IMR-90 (cell line): ENCODE results near the gene COLGALT1. TPM values are rescaled to one million over a fixed set of nuclear protein-coding genes. Genes with fewer than 3 reads are reported as not detected.

Source experiments
- ATAC-seq: fragments of 200-7000 bp; cut with Tn5 transposase; 2 replicates; pipeline ENCODE4 v1.9.1; 2020; ENCODE audit warnings: low read depth, mild to moderate bottlenecking, moderate library complexity
- BruUV-seq: library from RNA; stranded (reverse); fragments of 400-500 nt; replicated peaks from 2 replicates; lab custom pipeline; 2021; lab: Mats Ljungman, UMichigan
- CTCF ChIA-PET: fragments of 300-600 bp; formaldehyde crosslinking; extraction: SDS; loops from one replicate; lab custom pipeline; 2021; ENCODE audit warnings: antibody characterized with exemption; lab: Yijun Ruan, JAX
- POLR2A ChIA-PET: fragments of 300-600 bp; sonication (Branson Sonifier 250); formaldehyde crosslinking; loops from one replicate; lab custom pipeline; 2022; ENCODE audit warnings: antibody characterized with exemption; ENCODE audit not compliant: unreplicated experiment; lab: Charles Lee
- DNase-seq: peaks from one replicate; pipeline ENCODE4 v3.0.0; 2013
- H2AFZ ChIP-seq: replicated peaks from 2 replicates; pipeline ENCODE3; 2013; ENCODE audit warnings: low read length, mild to moderate bottlenecking; ENCODE audit not compliant: poor library complexity
- H2AK5ac ChIP-seq: 2 replicates; pipeline ENCODE4 v1.6.1; 2013; ENCODE audit warnings: low read depth, low read length, inconsistent platforms
- H2AK9ac ChIP-seq: replicated peaks from 2 replicates; pipeline ENCODE3; 2013; ENCODE audit warnings: mild to moderate bottlenecking, low read depth, low read length, moderate library complexity; ENCODE audit not compliant: poor library complexity
- H2BK120ac ChIP-seq: 2 replicates; pipeline ENCODE4 v1.6.1; 2013; ENCODE audit warnings: low read depth, low read length, inconsistent platforms
- H2BK15ac ChIP-seq: 3 replicates; pipeline ENCODE4 v1.6.1; 2013; ENCODE audit warnings: low read depth, low read length, inconsistent platforms
- H2BK20ac ChIP-seq: 2 replicates; pipeline ENCODE4 v1.6.1; 2013; ENCODE audit warnings: low read depth, mild to moderate bottlenecking, inconsistent platforms, low read length, moderate library complexity
- H2BK5ac ChIP-seq: 2 replicates; pipeline ENCODE4 v1.6.1; 2013; ENCODE audit warnings: mild to moderate bottlenecking, low read depth, low read length, inconsistent platforms; ENCODE audit not compliant: poor library complexity, severe bottlenecking
- H3K14ac ChIP-seq: replicated peaks from 2 replicates; pipeline ENCODE4 v1.6.1; 2013; ENCODE audit warnings: low read depth, low read length, inconsistent platforms
- H3K18ac ChIP-seq: 2 replicates; pipeline ENCODE4 v1.6.1; 2013; ENCODE audit warnings: low read depth, low read length, control low read depth
- H3K23ac ChIP-seq: 2 replicates; pipeline ENCODE4 v1.6.1; 2013; ENCODE audit warnings: low read depth, low read length, inconsistent platforms
- H3K27ac ChIP-seq: 2 replicates; pipeline ENCODE4 v1.5.1; 2013; ENCODE audit warnings: mild to moderate bottlenecking, control low read depth, low read length; ENCODE audit not compliant: insufficient read depth
- H3K27me3 ChIP-seq: 2 replicates; pipeline ENCODE4 v1.6.1; 2013; ENCODE audit warnings: low read length; ENCODE audit not compliant: control insufficient read depth, insufficient read depth
- H3K36me3 ChIP-seq: 2 replicates; pipeline ENCODE4 v1.6.1; 2013; ENCODE audit warnings: low read length, mixed read lengths; ENCODE audit not compliant: control insufficient read depth, insufficient read depth
- H3K4ac ChIP-seq: 2 replicates; pipeline ENCODE4 v1.6.1; 2013; ENCODE audit warnings: low read depth, low read length, inconsistent platforms
- H3K4me1 ChIP-seq: 2 replicates; pipeline ENCODE4 v1.6.1; 2013; ENCODE audit warnings: low read length, mixed read lengths; ENCODE audit not compliant: control insufficient read depth, insufficient read depth
- H3K4me2 ChIP-seq: 2 replicates; pipeline ENCODE4 v1.6.1; 2013; ENCODE audit warnings: low read depth, mild to moderate bottlenecking, control low read depth, low read length, moderate library complexity
- H3K4me3 ChIP-seq: 2 replicates; pipeline ENCODE4 v1.5.1; 2013; ENCODE audit warnings: low read depth, mild to moderate bottlenecking, control low read depth, low read length, moderate library complexity; ENCODE audit not compliant: insufficient read depth
- H3K56ac ChIP-seq: 2 replicates; pipeline ENCODE4 v1.6.1; 2013; ENCODE audit warnings: low read length, inconsistent platforms; ENCODE audit not compliant: insufficient read depth; ENCODE audit errors: extremely low read depth
- H3K79me1 ChIP-seq, 2 experiments: 2 replicates each; pipeline ENCODE4 v1.6.1; 2013; ENCODE audit warnings: low read length in 2 of 2, inconsistent platforms in 1 of 2, low read depth in 1 of 2
- H3K9ac ChIP-seq: 2 replicates; pipeline ENCODE4 v1.6.1; 2013; ENCODE audit warnings: low read depth, low read length, control low read depth
- H3K9me1 ChIP-seq: 2 replicates; pipeline ENCODE4 v1.6.1; 2013; ENCODE audit warnings: low read length, inconsistent platforms; ENCODE audit not compliant: insufficient read depth
- H3K9me3 ChIP-seq: 2 replicates; pipeline ENCODE4 v1.6.1; 2013; ENCODE audit warnings: low read length; ENCODE audit not compliant: control insufficient read depth, insufficient read depth
- H4K20me1 ChIP-seq: 2 replicates; pipeline ENCODE4 v1.6.1; 2013; ENCODE audit warnings: low read length, inconsistent platforms; ENCODE audit not compliant: insufficient read depth
- H4K5ac ChIP-seq: 2 replicates; pipeline ENCODE4 v1.6.1; 2013; ENCODE audit warnings: mild to moderate bottlenecking, low read depth, low read length, control low read depth
- H4K8ac ChIP-seq, 2 experiments: 2 replicates each; pipeline ENCODE4 v1.6.1; 2013; ENCODE audit warnings: low read depth in 2 of 2, low read length in 2 of 2, control low read depth in 1 of 2, inconsistent platforms in 1 of 2
- H4K91ac ChIP-seq: 2 replicates; pipeline ENCODE4 v1.6.1; 2013; ENCODE audit warnings: low read depth, low read length, inconsistent platforms; ENCODE audit not compliant: insufficient read depth
- BHLHE40 ChIP-seq: fragments of 150-350 bp; IDR thresholded peaks from 2 replicates; pipeline ENCODE4 v1.6.1; 2016; ENCODE audit warnings: mild to moderate bottlenecking, low read depth, low read length
- CEBPB ChIP-seq: IDR thresholded peaks from 2 replicates; pipeline ENCODE4 v1.6.1; 2012; ENCODE audit warnings: low read depth, low read length, improper control_type of control experiment
- FOS ChIP-seq: fragments of 150-350 bp; IDR thresholded peaks from 2 replicates; pipeline ENCODE4 v1.6.1; 2016; ENCODE audit warnings: low read depth, low read length
- MAFK ChIP-seq: IDR thresholded peaks from 2 replicates; pipeline ENCODE4 v1.6.1; 2012; ENCODE audit warnings: low read depth, low read length, improper control_type of control experiment
- MAZ ChIP-seq: IDR thresholded peaks from 2 replicates; pipeline ENCODE4 v1.6.1; 2012; ENCODE audit warnings: low read depth, mild to moderate bottlenecking, low read length, improper control_type of control experiment, moderate library complexity, borderline replicate concordance
- MXI1 ChIP-seq: IDR thresholded peaks from 2 replicates; pipeline ENCODE4 v1.6.1; 2012; ENCODE audit warnings: low read depth, mild to moderate bottlenecking, low read length, moderate library complexity, borderline replicate concordance
- NFE2L2 ChIP-seq: fragments of 150-350 bp; IDR thresholded peaks from 2 replicates; pipeline ENCODE4 v1.6.1; 2016; ENCODE audit warnings: low read depth, mild to moderate bottlenecking, low read length
- POLR2A ChIP-seq: IDR thresholded peaks from 2 replicates; pipeline ENCODE4 v1.6.1; 2012; ENCODE audit warnings: mild to moderate bottlenecking, low read depth, low read length
- RAD21 ChIP-seq: IDR thresholded peaks from 2 replicates; pipeline ENCODE4 v1.6.1; 2012; ENCODE audit warnings: low read length, improper control_type of control experiment
- RCOR1 ChIP-seq: IDR thresholded peaks from 2 replicates; pipeline ENCODE4 v1.6.1; 2012; ENCODE audit warnings: mild to moderate bottlenecking, low read length, improper control_type of control experiment; ENCODE audit not compliant: insufficient replicate concordance
- RFX5 ChIP-seq: IDR thresholded peaks from 2 replicates; pipeline ENCODE4 v1.8.0; 2012; ENCODE audit warnings: low read depth, mild to moderate bottlenecking, low read length, moderate library complexity
- SMC3 ChIP-seq: fragments of 150-350 bp; IDR thresholded peaks from 2 replicates; pipeline ENCODE4 v1.6.1; 2016; ENCODE audit warnings: low read depth, mild to moderate bottlenecking, antibody characterized with exemption, low read length, moderate library complexity
- WGBS, 2 experiments: methylation state at CpG; one replicate each; pipeline versions ENCODE4 v1.1.5 to v1.1.7; 2013; ENCODE audit warnings: missing lambda C conversion rate in 2 of 2; ENCODE audit not compliant: insufficient read length in 1 of 2; ENCODE audit errors: extremely low coverage in 2 of 2; 5-methylcytosine and 5-hydroxymethylcytosine counted together
- dilution Hi-C: fragments of 300-500 bp; cut with HindIII; formaldehyde crosslinking; loops from one replicate; pipeline ENCODE4 v1.14.3; 2018; ENCODE audit warnings: low sequenced_read_pairs; ENCODE audit not compliant: unreplicated experiment
- in situ Hi-C: fragments of 300-500 bp; cut with MboI; formaldehyde crosslinking; loops from 3 replicates; pipeline ENCODE4 v1.14.3; 2019; ENCODE audit warnings: low sequenced_read_pairs, inconsistent platforms, mixed read lengths
- intact Hi-C: fragments of 100-400 bp; cut with micrococcal nuclease; formaldehyde crosslinking; loops from 2 replicates; pipeline ENCODE4 v1.10.0; 2022
- polyA plus RNA-seq, 3 experiments: library from polyadenylated mRNA; depleted of rRNA; stranded (reverse); fragments of >200 nt; gene quantifications; 2 replicates each; pipeline ENCODE4 v1.2.3, GENCODE V29; 2012; ENCODE audit warnings: low replicate concordance in 1 of 3
- total RNA-seq: library from RNA; depleted of rRNA; stranded (reverse); fragments of >200 nt; gene quantifications from 2 replicates; pipeline ENCODE4 v1.2.3, GENCODE V29; 2012
- TF ChIP-seq, protein P1 (sequence below): fragments of 150-350 bp; IDR thresholded peaks from 2 replicates; pipeline ENCODE4 v1.6.1; 2017; ENCODE audit warnings: mild to moderate bottlenecking, antibody characterized with exemption, low read length, low read depth
- TF ChIP-seq, protein P2 (sequence below): conservative IDR thresholded peaks from 2 replicates; pipeline ENCODE4 v1.5.1; 2012; ENCODE audit warnings: mild to moderate bottlenecking, low read depth, low read length, improper control_type of control experiment

The COLGALT1 gene
- total and polyA plus RNA-seq, 2 of the 4 experiments (the other 2 are of a cell fraction) = 77.1 to 117 TPM

DNA sequence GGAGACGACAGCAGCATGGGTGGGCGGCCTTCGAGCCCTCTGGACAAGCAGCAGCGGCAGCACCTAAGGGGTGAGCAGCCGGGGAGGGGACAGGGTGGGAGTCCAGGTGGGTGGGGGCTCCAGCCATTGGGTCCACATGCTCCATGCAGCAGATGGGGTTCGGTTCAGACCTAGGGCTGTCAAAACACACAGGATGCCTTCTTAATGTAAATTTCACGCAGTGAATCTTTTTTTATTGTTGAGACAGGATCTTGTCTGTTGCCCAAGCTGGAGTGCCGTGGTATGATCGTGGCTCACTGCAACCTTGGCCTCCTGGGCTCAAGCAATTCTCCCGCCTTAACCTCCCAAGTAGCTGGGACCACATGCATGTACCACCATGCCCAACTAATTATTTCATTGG is 28.1 kb upstream of the COLGALT1 start:
- Histone ChIP-seq H4K5ac (no peak overlapping the region), H3K4me1 (peaks cover 2% of the 10 kb centered on the region; the same call in 1 of the 2 replicates), H3K18ac (no peak overlapping the region), H3K9me1 (peaks cover 3% of the 10 kb centered on the region; the same call in 1 of the 2 replicates), H3K27ac (no peak overlapping the region), H4K8ac (no peak overlapping the region), H3K4ac (no peak overlapping the region), H3K79me1 (no peaks in the 10 kb centered on the region), H2BK20ac (no peak overlapping the region), H4K20me1 (no peaks in the 10 kb centered on the region), H2BK5ac (no peak overlapping the region), H2AK9ac (no peak overlapping the region), H2BK15ac (no peak overlapping the region), H2BK120ac (no peak overlapping the region), H3K4me2 (no peak overlapping the region), H3K9ac (no peak overlapping the region), H3K56ac (no peak overlapping the region), H3K36me3 (no peaks in the 10 kb centered on the region), H3K23ac (no peak overlapping the region), H3K14ac (no peak overlapping the region), H3K27me3 (peaks cover under 1% of the 10 kb centered on the region; the same call in 1 of the 2 replicates), H4K91ac (no peak overlapping the region), H2AK5ac (no peak overlapping the region), H3K4me3 (no peak overlapping the region), H2AFZ (no peak overlapping the region), H3K9me3 (peaks cover 14% of the 10 kb centered on the region)
- intact Hi-C loops (no loop called here), dilution Hi-C loops (no loop called here), in situ Hi-C loops (no loop called here)
- DNase-seq (no peak), ATAC-seq (no peak)
- WGBS, 2 experiments = 64% methylated on average over 5 of the region's 10 CpGs; no CpG with 5 or more reads in 1 of the 2 experiments
- CTCF ChIA-PET = interaction anchor here (0.7 kb wide), 1 partner anchor 23 kb away, joined by 3 read pairs; no protein-coding TSS in a partner anchor
- no peak for TF ChIP-seq RCOR1
- TF ChIP-seq, protein P1, sequence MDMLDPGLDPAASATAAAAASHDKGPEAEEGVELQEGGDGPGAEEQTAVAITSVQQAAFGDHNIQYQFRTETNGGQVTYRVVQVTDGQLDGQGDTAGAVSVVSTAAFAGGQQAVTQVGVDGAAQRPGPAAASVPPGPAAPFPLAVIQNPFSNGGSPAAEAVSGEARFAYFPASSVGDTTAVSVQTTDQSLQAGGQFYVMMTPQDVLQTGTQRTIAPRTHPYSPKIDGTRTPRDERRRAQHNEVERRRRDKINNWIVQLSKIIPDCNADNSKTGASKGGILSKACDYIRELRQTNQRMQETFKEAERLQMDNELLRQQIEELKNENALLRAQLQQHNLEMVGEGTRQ = no peak
- no peak for TF ChIP-seq FOS
- no peak for TF ChIP-seq NFE2L2
- TF ChIP-seq, protein P2, sequence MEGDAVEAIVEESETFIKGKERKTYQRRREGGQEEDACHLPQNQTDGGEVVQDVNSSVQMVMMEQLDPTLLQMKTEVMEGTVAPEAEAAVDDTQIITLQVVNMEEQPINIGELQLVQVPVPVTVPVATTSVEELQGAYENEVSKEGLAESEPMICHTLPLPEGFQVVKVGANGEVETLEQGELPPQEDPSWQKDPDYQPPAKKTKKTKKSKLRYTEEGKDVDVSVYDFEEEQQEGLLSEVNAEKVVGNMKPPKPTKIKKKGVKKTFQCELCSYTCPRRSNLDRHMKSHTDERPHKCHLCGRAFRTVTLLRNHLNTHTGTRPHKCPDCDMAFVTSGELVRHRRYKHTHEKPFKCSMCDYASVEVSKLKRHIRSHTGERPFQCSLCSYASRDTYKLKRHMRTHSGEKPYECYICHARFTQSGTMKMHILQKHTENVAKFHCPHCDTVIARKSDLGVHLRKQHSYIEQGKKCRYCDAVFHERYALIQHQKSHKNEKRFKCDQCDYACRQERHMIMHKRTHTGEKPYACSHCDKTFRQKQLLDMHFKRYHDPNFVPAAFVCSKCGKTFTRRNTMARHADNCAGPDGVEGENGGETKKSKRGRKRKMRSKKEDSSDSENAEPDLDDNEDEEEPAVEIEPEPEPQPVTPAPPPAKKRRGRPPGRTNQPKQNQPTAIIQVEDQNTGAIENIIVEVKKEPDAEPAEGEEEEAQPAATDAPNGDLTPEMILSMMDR = no peak
- TF ChIP-seq MAFK = no peak
- no peak for TF ChIP-seq MXI1
- no peak for TF ChIP-seq RFX5
- TF ChIP-seq MAZ = no peak
- no peak for TF ChIP-seq SMC3
- no peak for TF ChIP-seq BHLHE40
- TF ChIP-seq CEBPB = no peak
- TF ChIP-seq RAD21 = no peak
- no peak for TF ChIP-seq POLR2A
- BruUV-seq = no TSS peak
- POLR2A ChIA-PET = no interaction called here
